Measurements from ENCODE around the gene PLOD1.
A peak's percentile ranks its signal among the peaks of the same experiment; 100 is the strongest.

The PLOD1 gene

GRCh38 chr1:11979851-11980675, 45.5 kb downstream of the PLOD1 start, which contains the start of gene MFN2:
TSS of gene MFN2 (plus strand) at chr1:11980444. CDS start at chr1:11989169, 8,725 bp downstream.
- DNase-seq: peak; percentile 97

- DNase-seq: no peak
Measured at GRCh38 chr1:11980676-11980972, 46.1 kb downstream of the PLOD1 start.

GRCh38 chr1:11981378-11982009, 47.0 kb downstream of the PLOD1 start:
- DNase-seq: no peak

GRCh38 chr1:11982010-11982392, 47.5 kb downstream of the PLOD1 start:
- DNase-seq: no peak

GRCh38 chr1:11984121-11984520, 49.6 kb downstream of the PLOD1 start:
- no peak for DNase-seq

- no peak for DNase-seq
Measured at GRCh38 chr1:11984576-11984975, 50.1 kb downstream of the PLOD1 start.

GRCh38 chr1:11985171-11985570, 50.7 kb downstream of the PLOD1 start:
- no peak for DNase-seq

GRCh38 chr1:11985851-11986250, 51.3 kb downstream of the PLOD1 start:
- no peak for DNase-seq

GRCh38 chr1:11989669-11990068, 55.2 kb downstream of the PLOD1 start:
- DNase-seq: no peak

GRCh38 chr1:11990303-11991032, 56.0 kb downstream of the PLOD1 start:
- peak; percentile 64 for DNase-seq

GRCh38 chr1:11991969-11992676, 57.6 kb downstream of the PLOD1 start:
- DNase-seq: no peak

- no peak for DNase-seq
Measured at GRCh38 chr1:11997081-11997850, 62.7 kb downstream of the PLOD1 start.

GRCh38 chr1:11998636-11999035, 64.1 kb downstream of the PLOD1 start:
- no peak for DNase-seq

GRCh38 chr1:11999236-11999635, 64.7 kb downstream of the PLOD1 start:
- no peak for DNase-seq

GRCh38 chr1:12001249-12001917, 66.9 kb downstream of the PLOD1 start:
- no peak for DNase-seq

GRCh38 chr1:12001996-12002493, 67.5 kb downstream of the PLOD1 start:
- DNase-seq: no peak

- DNase-seq: no peak
Measured at GRCh38 chr1:12003762-12004161, 69.2 kb downstream of the PLOD1 start.

- no peak for DNase-seq
Measured at GRCh38 chr1:12005488-12006166, 71.1 kb downstream of the PLOD1 start.

- no peak for DNase-seq
Measured at GRCh38 chr1:12006167-12006921, 71.8 kb downstream of the PLOD1 start.

- no peak for DNase-seq
Measured at GRCh38 chr1:12007204-12007603, 72.7 kb downstream of the PLOD1 start.
